GM23338 (cell line): ENCODE measurements around the gene ACADS. TPM values are rescaled to one million over a fixed set of nuclear protein-coding genes. Genes with fewer than 3 reads are reported as not detected.

Experiments used
- ATAC-seq: fragments of 200-7000 bp; cut with Tn5 transposase; 3 replicates; pipeline ENCODE4 v1.9.1; 2020
- DNase-seq: peaks from one replicate; pipeline ENCODE4 v3.0.0-alpha.2; 2015; ENCODE audit warnings: low spot score
- H2AFZ ChIP-seq: fragments of 200-600 bp; sonication (generic); 2 replicates; pipeline ENCODE4 v1.8.0; 2016; ENCODE audit warnings: antibody characterized with exemption, mild to moderate bottlenecking, moderate library complexity
- H3F3A ChIP-seq: fragments of 200-600 bp; sonication (generic); replicated peaks from 2 replicates; pipeline ENCODE4 v1.8.0; 2017; ENCODE audit warnings: antibody characterized with exemption, mixed run types, low read depth
- H3K27ac ChIP-seq: fragments of 200-600 bp; sonication (generic); 2 replicates; pipeline ENCODE4 v1.6.1; 2016; ENCODE audit warnings: low read depth
- H3K27me3 ChIP-seq: fragments of 200-600 bp; sonication (generic); 2 replicates; pipeline ENCODE4 v1.8.0; 2016; ENCODE audit warnings: mild to moderate bottlenecking, mixed run types, moderate library complexity; ENCODE audit not compliant: insufficient read depth
- H3K36me3 ChIP-seq: fragments of 200-600 bp; sonication (generic); 2 replicates; pipeline ENCODE4 v1.8.0; 2016; ENCODE audit warnings: mild to moderate bottlenecking; ENCODE audit not compliant: insufficient read depth
- H3K4me1 ChIP-seq: fragments of 200-600 bp; sonication (generic); 2 replicates; pipeline ENCODE4 v1.8.0; 2016; ENCODE audit warnings: mild to moderate bottlenecking, moderate library complexity; ENCODE audit not compliant: insufficient read depth
- H3K4me2 ChIP-seq: fragments of 200-600 bp; sonication (generic); 2 replicates; pipeline ENCODE4 v1.7.1; 2017; ENCODE audit warnings: mixed run types
- H3K4me3 ChIP-seq: fragments of 200-600 bp; sonication (generic); 2 replicates; pipeline ENCODE4 v1.6.1; 2016; ENCODE audit warnings: mixed run types
- H3K79me2 ChIP-seq: fragments of 200-600 bp; sonication (generic); replicated peaks from 2 replicates; pipeline ENCODE4 v1.8.0; 2017; ENCODE audit warnings: mild to moderate bottlenecking; ENCODE audit not compliant: insufficient read depth
- H3K9me2 ChIP-seq: fragments of 200-600 bp; sonication (generic); 2 replicates; pipeline ENCODE4 v1.8.0; 2017; ENCODE audit not compliant: insufficient read depth
- H4K20me1 ChIP-seq: fragments of 200-600 bp; sonication (generic); replicated peaks from 2 replicates; pipeline ENCODE4 v1.8.0; 2017; ENCODE audit warnings: mild to moderate bottlenecking; ENCODE audit not compliant: insufficient read depth
- H3K27ac Mint-ChIP-seq: 2 replicates; pipeline ENCODE4 v1.8.0; 2020; ENCODE audit warnings: inconsistent platforms, mild to moderate bottlenecking, moderate library complexity, mixed read lengths
- H3K27me3 Mint-ChIP-seq: 3 replicates; pipeline ENCODE4 v1.8.0; 2022; ENCODE audit warnings: low read depth, mild to moderate bottlenecking, moderate library complexity, mixed read lengths, inconsistent platforms; ENCODE audit not compliant: insufficient read depth, poor library complexity
- H3K36me3 Mint-ChIP-seq: 3 replicates; pipeline ENCODE4 v1.8.0; 2021; ENCODE audit warnings: low read depth, mild to moderate bottlenecking, inconsistent platforms, moderate library complexity, mixed read lengths
- H3K4me1 Mint-ChIP-seq: 3 replicates; pipeline ENCODE4 v1.8.0; 2020; ENCODE audit warnings: mild to moderate bottlenecking, inconsistent platforms, mixed read lengths
- H3K4me3 Mint-ChIP-seq: 3 replicates; pipeline ENCODE4 v1.8.0; 2021; ENCODE audit warnings: moderate library complexity, mild to moderate bottlenecking, inconsistent platforms, mixed read lengths
- H3K9me3 Mint-ChIP-seq: 3 replicates; pipeline ENCODE4 v1.8.0; 2020; ENCODE audit warnings: moderate library complexity, mild to moderate bottlenecking, inconsistent platforms, mixed read lengths
- CREB1 ChIP-seq: fragments of 250-450 bp; sonication (Bioruptor Pico); IDR thresholded peaks from 2 replicates; pipeline ENCODE4 v1.5.0; 2020; ENCODE audit warnings: low read depth, mild to moderate bottlenecking, moderate library complexity
- EZH2 ChIP-seq: fragments of 200-600 bp; sonication (generic); IDR thresholded peaks from one replicate; pipeline ENCODE4 v1.8.0; 2017; ENCODE audit warnings: antibody characterized with exemption, mild to moderate bottlenecking, low read depth; ENCODE audit not compliant: unreplicated experiment
- EZH2phosphoT487 ChIP-seq: fragments of 200-600 bp; sonication (generic); IDR thresholded peaks from one replicate; pipeline ENCODE4 v1.8.1; 2018; ENCODE audit warnings: antibody characterized with exemption; ENCODE audit not compliant: unreplicated experiment
- JUNB ChIP-seq: IDR thresholded peaks from one replicate; pipeline ENCODE4 v1.6.1; 2016; ENCODE audit warnings: antibody characterized with exemption; ENCODE audit not compliant: unreplicated experiment
- NANOG ChIP-seq: IDR thresholded peaks from 2 replicates; pipeline ENCODE4 v1.6.1; 2016; ENCODE audit warnings: antibody characterized with exemption, borderline replicate concordance
- POLR2AphosphoS5 ChIP-seq: IDR thresholded peaks from 2 replicates; pipeline ENCODE4 v1.6.1; 2016; ENCODE audit warnings: antibody characterized with exemption, low read depth
- STAT1 ChIP-seq: IDR thresholded peaks from one replicate; pipeline ENCODE4 v1.6.1; 2016; ENCODE audit warnings: antibody characterized with exemption; ENCODE audit not compliant: unreplicated experiment
- ZNF114 ChIP-seq: fragments of 250-450 bp; sonication (Bioruptor Pico); IDR thresholded peaks from 2 replicates; pipeline ENCODE4 v1.5.0; 2020; ENCODE audit warnings: mild to moderate bottlenecking, moderate library complexity
- ZNF331 ChIP-seq: fragments of 250-450 bp; sonication (Bioruptor Pico); IDR thresholded peaks from 2 replicates; pipeline ENCODE4 v1.5.0; 2020; ENCODE audit warnings: low read depth, mild to moderate bottlenecking, moderate library complexity
- polyA plus RNA-seq: library from polyadenylated mRNA; unstranded; fragments of >200 nt; fragmentation: Nextera tagmentation; extraction: Ambion mirVana; gene quantifications from 2 replicates; pipeline ENCODE4 v1.2.1, GENCODE V29; 2016
- total RNA-seq: library from RNA; depleted of rRNA; stranded (reverse); fragments of >200 nt; shearing (Covaris generic); gene quantifications from 2 replicates; pipeline ENCODE4 v1.2.3, GENCODE V29; 2014
- TF ChIP-seq, protein P1 (sequence below): fragments of 250-450 bp; sonication (Bioruptor Pico); IDR thresholded peaks from 2 replicates; pipeline ENCODE4 v1.5.0; 2020; ENCODE audit warnings: mild to moderate bottlenecking, moderate library complexity
- TF ChIP-seq, protein P2 (sequence below): IDR thresholded peaks from one replicate; pipeline ENCODE4 v1.6.1; 2018; ENCODE audit warnings: antibody characterized with exemption; ENCODE audit not compliant: unreplicated experiment
- TF ChIP-seq, protein P3 (sequence below): IDR thresholded peaks from 2 replicates; pipeline ENCODE4 v1.6.1; 2016; ENCODE audit warnings: antibody characterized with exemption
- TF ChIP-seq, protein P4 (sequence below), 2 experiments: fragments of 200-600 bp in 1 of 2; sonication (generic) in 1 of 2; conservative IDR thresholded peaks; 2 replicates each; pipeline versions ENCODE4 v1.5.1 to v1.6.1; 2016 to 2017; ENCODE audit warnings: antibody characterized with exemption in 2 of 2, low read depth in 2 of 2, mild to moderate bottlenecking in 2 of 2, moderate library complexity in 1 of 2

Gene ACADS
- total and polyA plus RNA-seq, 2 experiments from 2014 or later, result 3.1 to 5.7 TPM

DNA sequence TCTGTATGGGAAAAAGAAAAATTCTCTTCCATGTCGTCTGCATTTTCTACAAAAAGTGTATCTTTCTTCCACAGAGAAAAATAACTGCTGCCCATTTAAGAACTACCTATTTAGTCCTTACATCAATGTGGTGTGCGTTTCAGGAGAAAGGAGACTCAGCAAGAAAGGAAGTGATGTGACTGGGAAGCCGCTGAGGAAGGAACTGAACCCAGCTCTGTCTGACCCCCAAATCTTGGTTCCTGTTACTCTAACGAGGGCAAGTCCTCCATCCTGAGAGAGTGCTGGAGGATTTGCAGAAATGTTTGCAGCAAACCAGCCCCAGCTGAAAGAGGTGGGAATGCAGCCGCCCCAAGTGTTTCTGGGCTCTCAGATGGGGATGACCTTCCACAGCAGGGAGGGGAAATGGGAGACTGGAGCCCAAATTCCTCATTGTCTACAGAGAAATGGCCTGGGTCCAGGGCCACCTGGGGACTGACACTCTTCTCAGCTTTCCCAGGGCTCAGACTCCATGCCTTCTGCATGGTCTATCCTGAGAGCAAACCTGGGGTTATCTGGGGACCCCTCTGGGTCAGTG is 45.4 kb upstream of the ACADS start:
- H4K20me1 ChIP-seq, result no peaks in the 10 kb centered on the region
- peaks cover 5% of the 10 kb centered on the region; the same call in 1 of the 2 replicates for H3K4me1 ChIP-seq
- no peaks in the 10 kb centered on the region for H3K36me3 Mint-ChIP-seq
- H3K4me3 ChIP-seq, result no peak overlapping the region
- H3K9me3 Mint-ChIP-seq, result no peaks in the 10 kb centered on the region
- H3K27ac Mint-ChIP-seq, result no peak overlapping the region
- 0 out of 2 replicates have a peak overlapping the region, but pooled peaks have one; percentile 59 for H3K27ac ChIP-seq
- no peak overlapping the region for H3K4me3 Mint-ChIP-seq
- no peak for TF ChIP-seq CREB1 (CRISPR knock-in tag)
- TF ChIP-seq, protein P1, sequence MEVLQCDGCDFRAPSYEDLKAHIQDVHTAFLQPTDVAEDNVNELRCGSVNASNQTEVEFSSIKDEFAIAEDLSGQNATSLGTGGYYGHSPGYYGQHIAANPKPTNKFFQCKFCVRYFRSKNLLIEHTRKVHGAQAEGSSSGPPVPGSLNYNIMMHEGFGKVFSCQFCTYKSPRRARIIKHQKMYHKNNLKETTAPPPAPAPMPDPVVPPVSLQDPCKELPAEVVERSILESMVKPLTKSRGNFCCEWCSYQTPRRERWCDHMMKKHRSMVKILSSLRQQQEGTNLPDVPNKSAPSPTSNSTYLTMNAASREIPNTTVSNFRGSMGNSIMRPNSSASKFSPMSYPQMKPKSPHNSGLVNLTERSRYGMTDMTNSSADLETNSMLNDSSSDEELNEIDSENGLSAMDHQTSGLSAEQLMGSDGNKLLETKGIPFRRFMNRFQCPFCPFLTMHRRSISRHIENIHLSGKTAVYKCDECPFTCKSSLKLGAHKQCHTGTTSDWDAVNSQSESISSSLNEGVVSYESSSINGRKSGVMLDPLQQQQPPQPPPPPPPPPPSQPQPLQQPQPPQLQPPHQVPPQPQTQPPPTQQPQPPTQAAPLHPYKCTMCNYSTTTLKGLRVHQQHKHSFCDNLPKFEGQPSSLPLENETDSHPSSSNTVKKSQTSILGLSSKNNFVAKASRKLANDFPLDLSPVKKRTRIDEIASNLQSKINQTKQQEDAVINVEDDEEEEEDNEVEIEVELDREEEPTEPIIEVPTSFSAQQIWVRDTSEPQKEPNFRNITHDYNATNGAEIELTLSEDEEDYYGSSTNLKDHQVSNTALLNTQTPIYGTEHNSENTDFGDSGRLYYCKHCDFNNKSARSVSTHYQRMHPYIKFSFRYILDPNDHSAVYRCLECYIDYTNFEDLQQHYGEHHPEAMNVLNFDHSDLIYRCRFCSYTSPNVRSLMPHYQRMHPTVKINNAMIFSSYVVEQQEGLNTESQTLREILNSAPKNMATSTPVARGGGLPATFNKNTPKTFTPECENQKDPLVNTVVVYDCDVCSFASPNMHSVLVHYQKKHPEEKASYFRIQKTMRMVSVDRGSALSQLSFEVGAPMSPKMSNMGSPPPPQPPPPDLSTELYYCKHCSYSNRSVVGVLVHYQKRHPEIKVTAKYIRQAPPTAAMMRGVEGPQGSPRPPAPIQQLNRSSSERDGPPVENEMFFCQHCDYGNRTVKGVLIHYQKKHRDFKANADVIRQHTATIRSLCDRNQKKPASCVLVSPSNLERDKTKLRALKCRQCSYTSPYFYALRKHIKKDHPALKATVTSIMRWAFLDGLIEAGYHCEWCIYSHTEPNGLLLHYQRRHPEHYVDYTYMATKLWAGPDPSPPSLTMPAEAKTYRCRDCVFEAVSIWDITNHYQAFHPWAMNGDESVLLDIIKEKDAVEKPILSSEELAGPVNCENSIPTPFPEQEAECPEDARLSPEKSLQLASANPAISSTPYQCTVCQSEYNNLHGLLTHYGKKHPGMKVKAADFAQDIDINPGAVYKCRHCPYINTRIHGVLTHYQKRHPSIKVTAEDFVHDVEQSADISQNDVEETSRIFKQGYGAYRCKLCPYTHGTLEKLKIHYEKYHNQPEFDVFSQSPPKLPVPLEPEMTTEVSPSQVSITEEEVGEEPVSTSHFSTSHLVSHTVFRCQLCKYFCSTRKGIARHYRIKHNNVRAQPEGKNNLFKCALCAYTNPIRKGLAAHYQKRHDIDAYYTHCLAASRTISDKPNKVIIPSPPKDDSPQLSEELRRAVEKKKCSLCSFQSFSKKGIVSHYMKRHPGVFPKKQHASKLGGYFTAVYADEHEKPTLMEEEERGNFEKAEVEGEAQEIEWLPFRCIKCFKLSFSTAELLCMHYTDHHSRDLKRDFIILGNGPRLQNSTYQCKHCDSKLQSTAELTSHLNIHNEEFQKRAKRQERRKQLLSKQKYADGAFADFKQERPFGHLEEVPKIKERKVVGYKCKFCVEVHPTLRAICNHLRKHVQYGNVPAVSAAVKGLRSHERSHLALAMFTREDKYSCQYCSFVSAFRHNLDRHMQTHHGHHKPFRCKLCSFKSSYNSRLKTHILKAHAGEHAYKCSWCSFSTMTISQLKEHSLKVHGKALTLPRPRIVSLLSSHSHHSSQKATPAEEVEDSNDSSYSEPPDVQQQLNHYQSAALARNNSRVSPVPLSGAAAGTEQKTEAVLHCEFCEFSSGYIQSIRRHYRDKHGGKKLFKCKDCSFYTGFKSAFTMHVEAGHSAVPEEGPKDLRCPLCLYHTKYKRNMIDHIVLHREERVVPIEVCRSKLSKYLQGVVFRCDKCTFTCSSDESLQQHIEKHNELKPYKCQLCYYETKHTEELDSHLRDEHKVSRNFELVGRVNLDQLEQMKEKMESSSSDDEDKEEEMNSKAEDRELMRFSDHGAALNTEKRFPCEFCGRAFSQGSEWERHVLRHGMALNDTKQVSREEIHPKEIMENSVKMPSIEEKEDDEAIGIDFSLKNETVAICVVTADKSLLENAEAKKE, result no peak
- TF ChIP-seq EZH2phosphoT487, result no peak
- no peak for TF ChIP-seq NANOG
- TF ChIP-seq STAT1, result no peak
- no peak for TF ChIP-seq EZH2
- TF ChIP-seq ZNF331, result no peak
- TF ChIP-seq, protein P2, sequence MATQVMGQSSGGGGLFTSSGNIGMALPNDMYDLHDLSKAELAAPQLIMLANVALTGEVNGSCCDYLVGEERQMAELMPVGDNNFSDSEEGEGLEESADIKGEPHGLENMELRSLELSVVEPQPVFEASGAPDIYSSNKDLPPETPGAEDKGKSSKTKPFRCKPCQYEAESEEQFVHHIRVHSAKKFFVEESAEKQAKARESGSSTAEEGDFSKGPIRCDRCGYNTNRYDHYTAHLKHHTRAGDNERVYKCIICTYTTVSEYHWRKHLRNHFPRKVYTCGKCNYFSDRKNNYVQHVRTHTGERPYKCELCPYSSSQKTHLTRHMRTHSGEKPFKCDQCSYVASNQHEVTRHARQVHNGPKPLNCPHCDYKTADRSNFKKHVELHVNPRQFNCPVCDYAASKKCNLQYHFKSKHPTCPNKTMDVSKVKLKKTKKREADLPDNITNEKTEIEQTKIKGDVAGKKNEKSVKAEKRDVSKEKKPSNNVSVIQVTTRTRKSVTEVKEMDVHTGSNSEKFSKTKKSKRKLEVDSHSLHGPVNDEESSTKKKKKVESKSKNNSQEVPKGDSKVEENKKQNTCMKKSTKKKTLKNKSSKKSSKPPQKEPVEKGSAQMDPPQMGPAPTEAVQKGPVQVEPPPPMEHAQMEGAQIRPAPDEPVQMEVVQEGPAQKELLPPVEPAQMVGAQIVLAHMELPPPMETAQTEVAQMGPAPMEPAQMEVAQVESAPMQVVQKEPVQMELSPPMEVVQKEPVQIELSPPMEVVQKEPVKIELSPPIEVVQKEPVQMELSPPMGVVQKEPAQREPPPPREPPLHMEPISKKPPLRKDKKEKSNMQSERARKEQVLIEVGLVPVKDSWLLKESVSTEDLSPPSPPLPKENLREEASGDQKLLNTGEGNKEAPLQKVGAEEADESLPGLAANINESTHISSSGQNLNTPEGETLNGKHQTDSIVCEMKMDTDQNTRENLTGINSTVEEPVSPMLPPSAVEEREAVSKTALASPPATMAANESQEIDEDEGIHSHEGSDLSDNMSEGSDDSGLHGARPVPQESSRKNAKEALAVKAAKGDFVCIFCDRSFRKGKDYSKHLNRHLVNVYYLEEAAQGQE, result no peak
- no peak for TF ChIP-seq POLR2AphosphoS5
- TF ChIP-seq ZNF114 (CRISPR knock-in tag), result no peak
- TF ChIP-seq, protein P3, sequence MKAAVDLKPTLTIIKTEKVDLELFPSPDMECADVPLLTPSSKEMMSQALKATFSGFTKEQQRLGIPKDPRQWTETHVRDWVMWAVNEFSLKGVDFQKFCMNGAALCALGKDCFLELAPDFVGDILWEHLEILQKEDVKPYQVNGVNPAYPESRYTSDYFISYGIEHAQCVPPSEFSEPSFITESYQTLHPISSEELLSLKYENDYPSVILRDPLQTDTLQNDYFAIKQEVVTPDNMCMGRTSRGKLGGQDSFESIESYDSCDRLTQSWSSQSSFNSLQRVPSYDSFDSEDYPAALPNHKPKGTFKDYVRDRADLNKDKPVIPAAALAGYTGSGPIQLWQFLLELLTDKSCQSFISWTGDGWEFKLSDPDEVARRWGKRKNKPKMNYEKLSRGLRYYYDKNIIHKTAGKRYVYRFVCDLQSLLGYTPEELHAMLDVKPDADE, result no peak
- TF ChIP-seq, protein P4, sequence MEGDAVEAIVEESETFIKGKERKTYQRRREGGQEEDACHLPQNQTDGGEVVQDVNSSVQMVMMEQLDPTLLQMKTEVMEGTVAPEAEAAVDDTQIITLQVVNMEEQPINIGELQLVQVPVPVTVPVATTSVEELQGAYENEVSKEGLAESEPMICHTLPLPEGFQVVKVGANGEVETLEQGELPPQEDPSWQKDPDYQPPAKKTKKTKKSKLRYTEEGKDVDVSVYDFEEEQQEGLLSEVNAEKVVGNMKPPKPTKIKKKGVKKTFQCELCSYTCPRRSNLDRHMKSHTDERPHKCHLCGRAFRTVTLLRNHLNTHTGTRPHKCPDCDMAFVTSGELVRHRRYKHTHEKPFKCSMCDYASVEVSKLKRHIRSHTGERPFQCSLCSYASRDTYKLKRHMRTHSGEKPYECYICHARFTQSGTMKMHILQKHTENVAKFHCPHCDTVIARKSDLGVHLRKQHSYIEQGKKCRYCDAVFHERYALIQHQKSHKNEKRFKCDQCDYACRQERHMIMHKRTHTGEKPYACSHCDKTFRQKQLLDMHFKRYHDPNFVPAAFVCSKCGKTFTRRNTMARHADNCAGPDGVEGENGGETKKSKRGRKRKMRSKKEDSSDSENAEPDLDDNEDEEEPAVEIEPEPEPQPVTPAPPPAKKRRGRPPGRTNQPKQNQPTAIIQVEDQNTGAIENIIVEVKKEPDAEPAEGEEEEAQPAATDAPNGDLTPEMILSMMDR (conservative IDR thresholded peaks at IDR 0.05; ENCODE audit: low read depth in 2 of 2), result no peak
- no peak for TF ChIP-seq JUNB
- ATAC-seq, result peak; percentile 52
- no peaks in the 10 kb centered on the region for H3K79me2 ChIP-seq
- no peaks in the 10 kb centered on the region for H3K27me3 ChIP-seq
- DNase-seq, result peak; percentile 51
- H2AFZ ChIP-seq, result peak overlapping the region; percentile 98
- H3K27me3 Mint-ChIP-seq, result peaks cover 5% of the 10 kb centered on the region
- H3K36me3 ChIP-seq, result no peaks in the 10 kb centered on the region
- no peaks in the 10 kb centered on the region for H3F3A ChIP-seq
- peaks cover 4% of the 10 kb centered on the region for H3K4me1 Mint-ChIP-seq
- H3K4me2 ChIP-seq, result peak overlapping the region; percentile 43; the same call in 1 of the 2 replicates
- H3K9me2 ChIP-seq, result no peaks in the 10 kb centered on the region
